ENCODE measurements around the gene CHRNB2.

CHRNB2 gene

DNA sequence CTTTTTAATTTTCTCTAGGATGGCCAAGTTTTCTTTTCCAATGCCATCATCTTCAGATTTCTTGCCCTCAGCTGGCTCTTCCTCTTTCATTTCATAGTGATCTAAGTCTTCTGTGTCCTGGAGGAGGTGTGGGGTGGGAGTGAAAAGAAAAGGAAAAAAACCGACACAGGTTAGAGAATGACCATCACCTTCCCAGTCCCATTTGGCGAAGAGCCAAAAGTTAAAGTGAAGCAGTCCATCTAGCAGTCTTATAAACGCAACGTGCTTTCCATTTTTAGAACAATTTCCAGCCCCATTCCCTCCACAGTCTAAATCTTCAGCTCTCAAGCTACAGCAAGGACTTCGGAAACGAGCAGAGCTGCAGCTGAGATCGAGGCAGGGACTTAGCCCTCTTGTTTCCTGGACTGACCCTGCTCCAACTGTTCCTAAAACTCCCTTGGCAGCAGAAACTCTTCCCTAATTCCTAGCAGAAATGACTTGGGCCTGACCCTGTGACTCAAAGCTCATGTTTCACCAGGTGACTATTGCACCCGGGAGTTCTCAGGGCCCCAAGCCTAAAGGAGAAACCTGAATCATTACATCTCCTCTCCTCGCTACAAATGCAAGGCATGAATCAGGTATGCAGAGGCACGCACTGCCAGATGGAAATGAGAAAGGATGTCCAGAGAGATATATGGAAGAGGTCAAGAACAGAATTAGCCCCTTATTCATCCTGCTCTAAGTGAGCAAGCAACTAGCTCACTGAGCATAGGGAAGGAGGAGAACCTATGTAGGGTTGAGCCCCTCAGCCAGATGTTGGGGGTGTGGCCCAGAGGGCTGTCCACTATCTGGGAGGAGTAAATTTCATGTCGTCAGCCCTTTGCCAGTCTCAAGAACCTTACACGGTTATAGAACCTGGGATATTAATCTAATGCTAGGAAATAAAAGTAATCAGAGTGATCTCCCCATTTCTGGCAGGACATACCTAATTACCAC, 14.2 kb upstream of the CHRNB2 start:
- DNase-seq (ENCODE audit: low spot score), result no peak

DNA sequence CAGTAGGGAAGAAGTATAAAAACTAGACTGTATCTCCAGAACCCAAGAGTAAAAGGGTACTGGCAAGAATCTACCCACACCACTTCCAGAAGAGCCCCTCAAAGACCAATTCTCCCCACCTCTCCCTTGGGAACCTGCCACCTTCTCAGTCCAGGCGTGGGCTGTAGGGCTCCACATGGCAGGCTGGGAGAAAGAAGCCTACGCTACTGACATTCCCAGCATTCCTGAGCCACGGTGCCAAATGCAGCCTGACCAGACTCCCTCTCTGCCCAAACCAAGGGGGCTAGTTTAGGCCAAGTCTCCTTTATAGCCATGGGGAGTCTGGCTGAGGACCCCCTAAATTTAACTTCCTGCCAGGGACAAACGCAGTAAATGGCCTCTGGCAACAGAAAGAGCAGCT, 11.2 kb upstream of the CHRNB2 start:
- DNase-seq (ENCODE audit: low spot score), result peak; percentile 77

DNA sequence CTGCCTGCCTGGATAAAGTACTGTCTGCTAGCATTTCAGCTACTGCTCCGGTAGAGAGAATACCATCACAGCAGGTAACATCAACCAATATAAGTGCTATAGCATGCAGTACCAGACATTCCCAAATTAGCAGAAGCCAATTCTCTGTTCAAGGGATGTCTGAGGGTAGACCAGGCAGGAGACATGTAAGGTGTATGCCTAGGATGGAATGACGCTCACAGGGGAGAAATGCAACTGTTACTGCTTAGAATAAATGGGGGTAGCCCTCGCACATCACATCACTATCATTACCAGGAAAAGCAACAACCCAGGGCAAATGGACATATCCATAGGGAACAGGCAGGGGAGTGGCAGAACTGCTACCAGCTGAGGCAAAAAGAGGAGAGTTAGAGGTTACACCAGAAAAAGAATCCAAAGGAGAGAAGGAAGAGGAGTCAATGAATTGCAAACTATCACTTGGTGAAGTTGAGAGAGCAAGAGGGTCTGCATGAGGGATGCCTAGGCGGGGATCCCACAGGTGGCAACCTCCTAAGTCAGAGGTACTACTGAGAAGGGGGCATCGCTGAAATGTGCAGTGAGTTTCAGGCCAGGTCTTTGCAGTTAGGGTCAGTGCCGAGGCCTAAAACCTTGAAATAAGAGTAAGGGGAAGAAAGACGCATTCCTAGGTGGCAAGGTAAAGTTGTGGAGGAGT, 10.2 kb upstream of the CHRNB2 start:
- no peak for DNase-seq (ENCODE audit: low spot score)

DNA sequence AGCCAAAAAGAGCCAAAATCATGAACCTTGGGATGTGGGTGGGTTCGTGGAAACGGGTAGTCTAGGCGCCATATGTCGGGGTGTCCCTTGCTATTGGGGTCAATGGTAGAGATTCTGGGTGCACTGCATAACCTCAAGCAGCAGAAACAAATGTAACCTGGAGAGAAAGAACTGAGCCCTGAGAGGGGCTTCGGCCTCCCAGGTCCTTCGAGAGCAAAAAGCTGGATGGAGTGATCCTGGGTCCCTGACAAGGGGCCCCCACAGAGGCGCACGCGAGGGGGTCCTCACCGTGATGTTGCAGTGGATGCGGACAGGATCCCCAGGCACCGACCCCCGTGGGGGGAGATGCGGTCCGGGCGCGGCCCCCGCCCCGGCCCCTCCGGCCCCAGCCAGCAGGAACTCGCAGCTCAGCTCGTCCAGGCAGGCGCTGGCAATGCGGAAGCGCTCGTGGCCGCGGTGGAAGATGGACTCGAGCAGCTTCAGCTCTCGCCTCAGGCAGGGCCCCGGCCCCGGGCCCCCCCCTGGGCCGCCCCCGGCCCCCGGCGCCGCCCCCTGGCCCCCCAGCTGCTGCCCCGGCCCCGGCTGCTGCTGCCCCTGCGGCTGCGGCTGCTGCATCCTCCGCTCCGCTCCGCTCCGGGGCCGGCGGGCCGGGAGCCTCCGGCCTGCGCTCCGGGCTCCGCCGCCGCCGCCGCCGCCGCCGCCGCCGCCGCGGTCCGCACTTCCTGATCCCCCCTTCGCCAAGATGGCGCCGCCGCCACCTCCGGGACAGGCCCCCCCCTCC, 9.4 kb upstream of the CHRNB2 start, which contains the start of gene UBE2Q1:
TSS of gene UBE2Q1 (minus strand) at position 724 of the 781 bp plus-strand sequence. CDS start at position 615, 109 bp downstream.
- DNase-seq (ENCODE audit: low spot score), result peak; percentile 41

DNA sequence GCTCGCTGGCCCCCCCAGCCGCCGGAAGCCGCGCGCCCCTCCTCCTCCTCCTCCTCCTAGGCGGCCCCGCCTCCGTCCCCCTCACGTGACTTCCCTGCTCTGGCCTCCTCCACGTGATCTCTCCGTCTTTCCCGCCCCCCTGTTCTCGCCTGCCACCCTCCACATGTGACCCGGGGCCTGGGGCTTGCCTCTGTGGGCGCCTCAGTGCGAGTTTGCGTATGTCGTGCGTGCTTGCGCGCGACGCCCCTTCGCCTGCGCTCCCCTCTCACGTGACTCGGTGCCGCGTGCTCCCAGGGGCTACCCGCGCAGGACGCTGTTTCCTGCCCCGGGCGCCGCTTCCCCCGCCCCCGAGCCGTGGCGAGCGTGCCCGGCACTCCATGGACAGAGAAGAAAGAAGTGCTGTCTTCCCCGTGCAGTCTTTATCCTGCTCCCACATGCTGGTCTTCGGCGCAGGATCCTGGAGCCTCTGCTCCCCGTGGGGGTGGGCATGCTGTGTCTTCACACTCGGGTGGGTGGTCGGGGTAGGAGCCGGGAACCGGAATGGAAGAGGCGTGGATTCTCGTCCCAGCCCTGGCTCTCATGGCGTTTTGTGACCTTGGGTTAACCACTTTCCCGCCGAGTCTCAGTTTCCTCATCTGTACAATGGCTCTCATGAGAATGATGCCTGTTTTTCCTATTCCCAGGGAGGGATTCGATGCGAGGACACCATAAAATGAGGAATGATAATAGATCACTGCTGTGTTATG, 8.7 kb upstream of the CHRNB2 start:
- peak; percentile 98 for DNase-seq (ENCODE audit: low spot score)

DNA sequence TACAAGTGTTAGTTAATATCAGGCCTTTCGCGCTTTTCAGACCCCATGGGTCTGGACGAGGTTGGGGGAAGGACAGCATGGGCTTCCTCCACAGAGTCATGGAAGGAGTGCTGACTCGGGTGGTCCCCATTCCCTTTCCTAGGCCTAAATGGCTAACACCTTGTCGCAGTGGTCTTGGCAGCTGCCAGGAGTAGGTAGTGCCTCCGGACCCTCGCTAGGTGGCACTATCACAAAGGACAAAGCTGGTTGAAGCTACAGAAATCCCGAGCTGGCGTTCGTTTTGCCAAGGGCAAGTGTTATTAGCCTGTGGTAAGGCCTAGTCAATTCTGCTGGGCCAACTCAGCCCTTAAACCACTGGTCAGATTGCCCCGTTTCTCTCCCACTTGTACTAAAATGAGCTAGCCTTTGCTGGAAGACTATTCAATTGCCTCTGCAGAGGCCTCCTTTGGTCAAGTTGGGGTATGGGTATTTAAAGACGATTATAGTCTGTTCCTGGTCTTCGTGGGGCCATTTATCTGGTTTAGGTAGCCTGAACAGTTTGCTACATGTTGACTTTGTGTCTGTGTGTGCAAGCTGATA, 8.0 kb upstream of the CHRNB2 start:
- peak; percentile 86 for DNase-seq (ENCODE audit: low spot score)

DNA sequence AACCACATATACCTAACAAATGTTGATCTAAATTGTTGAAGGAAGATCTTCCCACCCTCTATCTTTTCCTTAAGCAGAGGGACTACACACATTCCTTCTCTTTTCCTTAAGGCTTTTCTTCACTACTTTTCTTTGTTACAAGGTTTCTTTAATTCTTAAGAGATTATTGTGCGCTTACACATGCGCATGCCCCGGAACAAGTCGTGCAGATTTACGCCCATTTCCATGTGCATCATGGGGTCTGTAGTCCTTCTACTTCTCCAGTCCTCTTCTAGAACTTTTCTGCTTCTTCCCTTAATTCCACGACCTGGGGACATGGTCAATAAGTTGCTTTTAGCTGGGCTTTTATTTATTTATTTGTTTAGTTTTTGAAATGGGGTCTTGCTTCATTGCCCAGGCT, 1.7 kb upstream of the CHRNB2 start:
- DNase-seq (ENCODE audit: low spot score), result no peak

DNA sequence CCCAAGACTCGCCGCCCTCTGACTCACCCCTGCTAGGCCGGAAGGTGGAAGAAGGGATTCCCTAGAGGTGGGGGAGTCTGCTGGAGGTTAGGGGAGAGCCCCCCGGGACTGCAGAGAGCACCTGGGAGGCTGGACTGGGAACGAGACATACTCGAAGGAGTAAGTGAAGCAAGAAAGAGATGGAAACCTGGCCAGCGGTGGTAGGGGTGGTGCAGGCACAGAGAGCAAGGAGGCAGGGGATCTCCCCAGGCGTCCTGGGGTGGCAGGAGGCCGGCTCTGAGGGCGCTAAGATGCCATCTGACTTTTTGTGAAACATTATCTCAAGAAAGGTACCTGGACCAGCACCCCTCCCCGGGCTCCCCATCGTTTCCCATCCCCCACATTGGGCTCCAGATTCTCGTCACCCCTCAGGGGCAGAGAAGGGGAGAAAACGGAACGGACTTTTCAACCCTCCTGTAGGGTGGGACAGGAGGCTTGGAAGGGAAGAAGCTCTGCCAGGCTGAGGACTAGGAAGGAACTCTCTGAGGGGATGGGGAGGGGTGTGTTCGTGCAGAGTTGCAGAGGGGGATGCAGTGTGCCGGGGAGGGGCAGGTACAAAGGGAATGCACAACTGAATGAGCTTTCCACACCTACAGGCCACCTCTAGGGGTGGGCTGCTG, 708 bp downstream of the CHRNB2 start:
- no peak for DNase-seq (ENCODE audit: low spot score)

DNA sequence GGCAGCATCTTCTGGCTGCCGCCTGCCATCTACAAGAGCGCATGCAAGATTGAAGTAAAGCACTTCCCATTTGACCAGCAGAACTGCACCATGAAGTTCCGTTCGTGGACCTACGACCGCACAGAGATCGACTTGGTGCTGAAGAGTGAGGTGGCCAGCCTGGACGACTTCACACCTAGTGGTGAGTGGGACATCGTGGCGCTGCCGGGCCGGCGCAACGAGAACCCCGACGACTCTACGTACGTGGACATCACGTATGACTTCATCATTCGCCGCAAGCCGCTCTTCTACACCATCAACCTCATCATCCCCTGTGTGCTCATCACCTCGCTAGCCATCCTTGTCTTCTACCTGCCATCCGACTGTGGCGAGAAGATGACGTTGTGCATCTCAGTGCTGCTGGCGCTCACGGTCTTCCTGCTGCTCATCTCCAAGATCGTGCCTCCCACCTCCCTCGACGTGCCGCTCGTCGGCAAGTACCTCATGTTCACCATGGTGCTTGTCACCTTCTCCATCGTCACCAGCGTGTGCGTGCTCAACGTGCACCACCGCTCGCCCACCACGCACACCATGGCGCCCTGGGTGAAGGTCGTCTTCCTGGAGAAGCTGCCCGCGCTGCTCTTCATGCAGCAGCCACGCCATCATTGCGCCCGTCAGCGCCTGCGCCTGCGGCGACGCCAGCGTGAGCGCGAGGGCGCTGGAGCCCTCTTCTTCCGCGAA, 3.8 kb downstream of the CHRNB2 start:
- DNase-seq (ENCODE audit: low spot score), result no peak

DNA sequence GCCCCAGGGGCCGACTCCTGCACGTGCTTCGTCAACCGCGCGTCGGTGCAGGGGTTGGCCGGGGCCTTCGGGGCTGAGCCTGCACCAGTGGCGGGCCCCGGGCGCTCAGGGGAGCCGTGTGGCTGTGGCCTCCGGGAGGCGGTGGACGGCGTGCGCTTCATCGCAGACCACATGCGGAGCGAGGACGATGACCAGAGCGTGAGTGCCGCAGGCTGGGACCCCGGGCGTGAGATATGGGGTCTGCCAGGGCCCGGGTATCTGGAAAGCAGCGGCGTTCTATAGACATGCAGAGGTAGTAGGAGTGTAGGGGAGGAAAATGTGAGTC, 4.3 kb downstream of the CHRNB2 start:
- DNase-seq (ENCODE audit: low spot score), result no peak

DNA sequence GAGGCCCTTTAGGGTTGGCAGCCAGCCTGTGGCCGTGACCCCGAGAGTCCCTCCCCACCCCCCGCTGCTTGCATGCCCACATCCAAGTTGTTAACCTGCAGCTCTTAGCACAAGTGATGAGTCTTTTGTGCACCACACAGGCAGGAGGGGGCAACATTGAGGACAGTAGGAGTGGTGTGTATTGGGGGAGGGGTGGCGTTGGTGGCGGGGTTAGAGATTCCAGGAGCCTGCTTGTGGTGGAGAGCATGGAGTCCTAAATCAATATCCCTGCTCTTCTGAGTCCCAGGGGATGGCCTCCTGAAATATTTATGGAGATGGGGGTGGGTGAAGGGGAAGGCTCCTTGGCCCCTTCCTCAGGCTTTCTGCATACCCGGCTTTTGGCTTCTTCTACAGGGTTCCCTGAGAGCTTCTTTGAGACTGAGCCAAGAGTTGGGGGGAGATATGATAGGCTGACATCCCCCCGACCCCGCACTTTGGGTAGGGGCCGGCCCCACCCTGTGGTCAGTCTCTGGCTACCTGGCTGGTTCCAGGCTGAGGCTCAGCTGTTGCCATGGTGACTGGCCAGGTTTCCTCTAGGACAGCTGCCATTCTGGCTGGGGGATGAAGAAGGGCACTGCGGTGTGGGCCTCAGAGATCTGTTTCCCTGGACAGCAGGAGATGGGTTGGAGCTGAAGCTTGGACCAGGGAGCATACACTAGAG, 5.0 kb downstream of the CHRNB2 start:
- no peak for DNase-seq (ENCODE audit: low spot score)

DNA sequence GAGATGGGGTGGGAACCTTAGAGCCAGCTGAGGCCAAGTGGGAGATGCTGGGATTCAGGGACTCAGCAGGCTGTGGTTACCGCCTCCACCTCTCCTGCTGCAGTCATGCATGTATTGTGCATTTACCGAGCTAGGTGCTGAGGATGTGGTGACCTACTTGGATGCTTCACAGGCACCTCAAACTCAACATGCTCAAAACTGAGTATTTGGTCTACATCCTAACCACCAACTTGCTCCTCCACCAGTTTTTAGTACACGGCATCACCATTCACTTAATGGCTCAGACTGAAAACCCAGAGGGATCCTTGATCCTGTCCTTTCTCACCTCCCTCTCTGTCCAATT, 5.6 kb downstream of the CHRNB2 start:
- no peak for DNase-seq (ENCODE audit: low spot score)

DNA sequence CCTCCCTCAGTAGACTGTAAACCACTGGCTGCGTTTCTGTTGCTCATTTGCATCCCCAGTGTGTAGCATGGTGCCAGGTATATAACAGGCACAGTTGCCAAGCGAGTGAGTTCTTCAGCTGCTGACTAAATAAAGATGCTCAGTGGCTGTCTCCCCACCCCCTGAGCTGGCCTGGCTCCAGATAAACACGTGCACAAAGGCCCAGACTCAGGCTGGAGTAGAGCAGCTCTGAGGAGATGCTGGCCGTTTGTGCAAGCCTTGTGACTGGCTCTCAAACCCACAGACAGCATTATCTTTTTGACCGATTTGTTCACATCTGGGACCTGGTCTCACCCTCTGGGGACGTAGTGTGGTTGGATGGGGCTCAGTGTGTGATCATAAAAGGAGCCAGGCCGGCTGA, 7.1 kb downstream of the CHRNB2 start:
- no peak for DNase-seq (ENCODE audit: low spot score)

DNA sequence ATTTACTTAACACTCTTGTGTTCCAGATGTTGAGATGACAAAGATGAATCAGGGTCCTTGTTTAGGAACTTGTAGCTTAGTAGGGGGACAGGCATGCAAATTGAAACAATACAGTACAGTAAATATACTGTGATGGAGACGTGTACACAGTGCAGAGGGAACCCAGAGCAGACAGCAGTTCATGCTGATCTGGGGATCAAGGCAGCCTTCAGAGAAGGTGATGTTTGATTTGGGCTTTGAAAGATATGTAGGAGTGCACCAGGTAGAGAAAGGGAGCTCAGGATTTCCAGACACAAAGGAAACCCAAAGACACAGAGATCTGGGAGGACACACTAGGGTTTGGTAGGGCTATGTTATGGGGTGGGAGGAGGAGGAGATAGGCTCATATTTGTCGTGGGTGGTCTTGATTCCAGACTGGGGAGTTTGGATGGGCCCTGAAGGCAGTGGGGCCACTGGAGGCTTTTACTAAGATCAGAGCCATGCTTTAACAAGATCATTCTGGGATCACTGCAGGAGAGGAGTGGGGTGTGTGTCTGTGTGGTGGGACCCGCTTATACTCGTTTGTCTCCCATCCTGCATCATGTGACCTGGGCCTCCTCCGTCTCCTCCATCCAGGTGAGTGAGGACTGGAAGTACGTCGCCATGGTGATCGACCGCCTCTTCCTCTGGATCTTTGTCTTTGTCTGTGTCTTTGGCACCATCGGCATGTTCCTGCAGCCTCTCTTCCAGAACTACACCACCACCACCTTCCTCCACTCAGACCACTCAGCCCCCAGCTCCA, 7.8 kb downstream of the CHRNB2 start:
- no peak for DNase-seq (ENCODE audit: low spot score)

DNA sequence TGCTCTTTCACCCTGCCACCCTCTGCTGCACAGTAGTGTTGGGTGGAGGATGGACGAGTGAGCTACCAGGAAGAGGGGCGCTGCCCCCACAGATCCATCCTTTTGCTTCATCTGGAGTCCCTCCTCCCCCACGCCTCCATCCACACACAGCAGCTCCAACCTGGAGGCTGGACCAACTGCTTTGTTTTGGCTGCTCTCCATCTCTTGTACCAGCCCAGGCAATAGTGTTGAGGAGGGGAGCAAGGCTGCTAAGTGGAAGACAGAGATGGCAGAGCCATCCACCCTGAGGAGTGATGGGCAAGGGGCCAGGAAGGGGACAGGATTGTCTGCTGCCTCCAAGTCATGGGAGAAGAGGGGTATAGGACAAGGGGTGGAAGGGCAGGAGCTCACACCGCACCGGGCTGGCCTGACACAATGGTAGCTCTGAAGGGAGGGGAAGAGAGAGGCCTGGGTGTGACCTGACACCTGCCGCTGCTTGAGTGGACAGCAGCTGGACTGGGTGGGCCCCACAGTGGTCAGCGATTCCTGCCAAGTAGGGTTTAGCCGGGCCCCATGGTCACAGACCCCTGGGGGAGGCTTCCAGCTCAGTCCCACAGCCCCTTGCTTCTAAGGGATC, 8.5 kb downstream of the CHRNB2 start:
- no peak for DNase-seq (ENCODE audit: low spot score)

DNA sequence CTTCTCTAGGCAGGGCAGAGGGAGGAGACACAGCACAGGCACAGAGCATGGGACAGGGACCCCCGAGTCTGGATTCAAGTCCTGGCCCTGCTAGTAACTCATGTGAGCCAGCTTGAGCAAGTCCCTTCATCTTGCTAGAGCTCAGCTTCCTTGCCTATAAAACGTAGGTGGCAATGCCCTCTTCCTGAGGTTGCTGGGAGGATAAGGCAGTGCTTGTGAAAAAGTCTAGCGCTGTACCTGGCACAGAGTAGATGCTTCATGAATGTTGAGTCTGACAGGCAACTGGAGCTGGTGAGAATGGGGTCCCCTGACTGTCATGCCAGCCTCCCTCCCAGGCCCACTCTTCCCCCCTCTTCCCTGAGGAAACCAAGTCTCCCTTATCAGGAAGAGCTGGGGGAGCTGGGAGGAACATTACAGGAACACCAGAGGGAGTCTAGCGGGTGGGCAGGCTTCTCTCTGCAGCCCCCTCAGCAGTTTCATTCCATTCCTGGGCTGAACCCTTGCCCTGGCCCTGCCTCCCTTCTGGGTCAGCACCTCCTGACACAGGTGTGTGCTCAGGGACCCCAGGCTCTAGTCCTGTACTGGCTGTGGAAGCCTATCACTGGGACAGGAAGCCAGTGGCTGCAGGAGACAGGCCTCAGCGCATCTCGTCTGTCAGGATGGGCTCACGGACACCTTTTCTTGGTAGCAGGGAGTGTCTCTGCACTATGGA, 9.9 kb downstream of the CHRNB2 start:
- DNase-seq (ENCODE audit: low spot score), result no peak

DNA sequence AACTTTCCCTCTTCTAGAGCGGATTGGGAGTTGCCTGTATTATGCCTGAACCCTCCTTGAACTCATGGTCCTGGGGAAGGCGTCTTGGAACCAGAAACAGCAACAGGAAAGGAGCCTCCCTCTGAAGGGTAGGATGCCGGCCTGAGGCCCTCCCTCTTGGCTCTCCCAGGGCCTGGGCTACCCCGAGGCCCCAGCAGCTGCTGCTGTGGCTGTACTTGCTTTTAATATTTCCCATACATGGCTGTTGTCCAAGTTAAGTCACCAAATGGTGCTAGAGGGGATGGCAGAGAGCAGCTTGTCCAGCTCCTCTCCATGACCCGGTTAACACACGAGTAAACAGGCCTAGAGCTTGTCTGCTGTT, 10.5 kb downstream of the CHRNB2 start:
- no peak for DNase-seq (ENCODE audit: low spot score)

DNA sequence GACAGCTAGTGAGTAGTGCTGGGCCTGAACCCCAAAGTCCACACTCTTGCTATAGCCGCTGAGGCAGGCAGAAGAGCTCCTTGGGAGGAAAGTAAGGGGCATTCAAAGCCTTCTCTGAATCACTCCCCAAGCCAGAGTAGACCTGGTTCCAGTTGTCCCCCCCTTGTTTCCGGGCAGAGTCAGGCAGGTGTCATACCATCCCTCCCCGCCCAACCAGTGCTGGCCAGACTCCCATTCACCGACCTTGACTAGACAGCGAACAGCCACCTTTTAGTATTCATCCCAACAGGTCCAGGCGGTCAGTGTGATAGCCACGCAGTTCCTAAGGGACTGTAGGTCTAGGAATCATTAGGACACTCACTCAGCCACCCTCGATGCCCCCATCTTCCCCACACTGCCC, 11.8 kb downstream of the CHRNB2 start:
- DNase-seq (ENCODE audit: low spot score), result no peak
